OCI-LY3 (cell line): ENCODE data around the gene DERA.

Experiments
- EZH2phosphoT487 ChIP-seq: fragments of 200-600 bp; shearing (Covaris generic); IDR thresholded peaks from 2 replicates; pipeline ENCODE4 v1.6.1; 2018; ENCODE audit warnings: antibody characterized with exemption, mixed run types, low read depth
- TF ChIP-seq, protein P1 (sequence below): fragments of 200-600, 300-600 bp; sonication (generic); IDR thresholded peaks from 2 replicates; pipeline ENCODE4 v1.5.1; 2014; ENCODE audit warnings: antibody characterized with exemption, low read length, low read depth

DNA sequence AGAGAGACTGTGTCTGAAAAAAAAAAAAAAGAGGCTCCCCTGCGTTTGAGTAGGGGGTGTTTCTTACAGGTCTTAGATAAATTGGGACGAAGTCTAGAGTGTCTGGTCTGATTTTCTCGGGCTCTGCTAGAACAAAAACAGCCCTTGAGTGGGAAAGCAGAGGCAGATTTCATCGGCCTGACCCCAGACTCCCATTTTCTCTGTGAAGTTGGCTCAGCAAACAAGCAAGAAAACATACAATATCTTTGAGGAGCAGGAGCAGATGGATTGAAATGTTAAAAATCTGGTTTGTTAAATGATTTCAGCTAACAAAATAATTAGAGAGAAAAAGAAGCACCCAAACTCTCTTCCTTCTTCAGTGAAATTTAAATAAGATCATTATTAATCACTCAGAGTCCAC lies 44.1 kb downstream of the DERA start:
- TF ChIP-seq, protein P1, sequence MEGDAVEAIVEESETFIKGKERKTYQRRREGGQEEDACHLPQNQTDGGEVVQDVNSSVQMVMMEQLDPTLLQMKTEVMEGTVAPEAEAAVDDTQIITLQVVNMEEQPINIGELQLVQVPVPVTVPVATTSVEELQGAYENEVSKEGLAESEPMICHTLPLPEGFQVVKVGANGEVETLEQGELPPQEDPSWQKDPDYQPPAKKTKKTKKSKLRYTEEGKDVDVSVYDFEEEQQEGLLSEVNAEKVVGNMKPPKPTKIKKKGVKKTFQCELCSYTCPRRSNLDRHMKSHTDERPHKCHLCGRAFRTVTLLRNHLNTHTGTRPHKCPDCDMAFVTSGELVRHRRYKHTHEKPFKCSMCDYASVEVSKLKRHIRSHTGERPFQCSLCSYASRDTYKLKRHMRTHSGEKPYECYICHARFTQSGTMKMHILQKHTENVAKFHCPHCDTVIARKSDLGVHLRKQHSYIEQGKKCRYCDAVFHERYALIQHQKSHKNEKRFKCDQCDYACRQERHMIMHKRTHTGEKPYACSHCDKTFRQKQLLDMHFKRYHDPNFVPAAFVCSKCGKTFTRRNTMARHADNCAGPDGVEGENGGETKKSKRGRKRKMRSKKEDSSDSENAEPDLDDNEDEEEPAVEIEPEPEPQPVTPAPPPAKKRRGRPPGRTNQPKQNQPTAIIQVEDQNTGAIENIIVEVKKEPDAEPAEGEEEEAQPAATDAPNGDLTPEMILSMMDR: no peak
- TF ChIP-seq EZH2phosphoT487: no peak
